WTC11 (cell line): ENCODE measurements around the gene IFNLR1. TPM values are rescaled to one million over a fixed set of nuclear protein-coding genes. Genes with fewer than 3 reads are reported as not detected.

ENCODE experiments used
- ATAC-seq: fragments of 200-7000 bp; cut with Tn5 transposase; 2 replicates; pipeline ENCODE4 v1.10.0; 2021; ENCODE audit warnings: mild to moderate bottlenecking, moderate library complexity
- CTCF ChIA-PET: fragments of 300-600 bp; sonication (Branson Sonifier 250); formaldehyde crosslinking; loops from one replicate; lab custom pipeline; 2021; ENCODE audit warnings: antibody characterized with exemption; lab: Charles Lee
- POLR2A ChIA-PET: fragments of 350-600 bp; sonication (Branson Sonifier 250); formaldehyde crosslinking; loops from one replicate; lab custom pipeline; 2021; ENCODE audit warnings: antibody characterized with exemption; lab: Charles Lee
- DNase-seq: peaks from one replicate; pipeline ENCODE4 v3.0.0; 2021; ENCODE audit warnings: low spot score
- H3K27ac Mint-ChIP-seq: 2 replicates; pipeline ENCODE4 v1.8.0; 2021; ENCODE audit warnings: mixed read lengths
- H3K27me3 Mint-ChIP-seq: 2 replicates; pipeline ENCODE4 v1.8.0; 2021; ENCODE audit warnings: low read depth, mild to moderate bottlenecking, moderate library complexity, mixed read lengths
- H3K36me3 Mint-ChIP-seq: 2 replicates; pipeline ENCODE4 v1.8.0; 2021; ENCODE audit warnings: mixed read lengths
- H3K4me1 Mint-ChIP-seq: 2 replicates; pipeline ENCODE4 v1.8.0; 2022; ENCODE audit warnings: mixed read lengths
- H3K4me3 Mint-ChIP-seq: 2 replicates; pipeline ENCODE4 v1.8.0; 2021; ENCODE audit warnings: mild to moderate bottlenecking, moderate library complexity, mixed read lengths
- H3K9me3 Mint-ChIP-seq: 2 replicates; pipeline ENCODE4 v1.8.0; 2021; ENCODE audit warnings: mixed read lengths
- AFF4 ChIP-seq: sonication (generic); formaldehyde crosslinking; IDR thresholded peaks from 2 replicates; pipeline ENCODE4 v1.8.1; 2023; ENCODE audit warnings: mild to moderate bottlenecking, missing genetic modification reagents, borderline replicate concordance
- AR ChIP-seq: fragments of 250-450 bp; sonication (Bioruptor Pico); IDR thresholded peaks from 2 replicates; pipeline ENCODE4 v1.9.0; 2021; ENCODE audit warnings: mild to moderate bottlenecking
- ATF6 ChIP-seq: sonication (generic); formaldehyde crosslinking; IDR thresholded peaks from 2 replicates; pipeline ENCODE4 v1.8.1; 2023; ENCODE audit warnings: mild to moderate bottlenecking, missing genetic modification reagents
- GTF2I ChIP-seq: fragments of 250-450 bp; sonication (Bioruptor Pico); conservative IDR thresholded peaks from 2 replicates; pipeline ENCODE4 v1.4.0; 2021; ENCODE audit warnings: mild to moderate bottlenecking
- NFATC4 ChIP-seq: fragments of 250-450 bp; sonication (Bioruptor Pico); IDR thresholded peaks from 2 replicates; pipeline ENCODE4 v1.9.0; 2021; ENCODE audit warnings: mild to moderate bottlenecking
- NFE2L1 ChIP-seq: sonication (generic); formaldehyde crosslinking; IDR thresholded peaks from 2 replicates; pipeline ENCODE4 v1.8.1; 2023; ENCODE audit warnings: missing genetic modification reagents
- NFYB ChIP-seq: sonication (generic); formaldehyde crosslinking; conservative IDR thresholded peaks from 2 replicates; pipeline ENCODE4 v1.8.0; 2022; ENCODE audit warnings: low read depth, missing genetic modification reagents
- NR1H2 ChIP-seq: sonication (generic); formaldehyde crosslinking; IDR thresholded peaks from 2 replicates; pipeline ENCODE4 v1.9.0; 2021; ENCODE audit warnings: mild to moderate bottlenecking, moderate library complexity, missing genetic modification reagents
- PRDM15 ChIP-seq: sonication (generic); formaldehyde crosslinking; IDR thresholded peaks from 2 replicates; pipeline ENCODE4 v1.8.0; 2022; ENCODE audit warnings: missing genetic modification reagents
- RELA ChIP-seq: sonication (generic); formaldehyde crosslinking; IDR thresholded peaks from 2 replicates; pipeline ENCODE4 v1.8.1; 2022; ENCODE audit warnings: missing genetic modification reagents, mild to moderate bottlenecking, borderline replicate concordance
- SP1 ChIP-seq: sonication (generic); formaldehyde crosslinking; conservative IDR thresholded peaks from 2 replicates; pipeline ENCODE4 v1.8.1; 2022; ENCODE audit warnings: missing genetic modification reagents
- ZNF263 ChIP-seq: sonication (generic); formaldehyde crosslinking; IDR thresholded peaks from 2 replicates; pipeline ENCODE4 v1.8.1; 2022; ENCODE audit warnings: low read depth, mild to moderate bottlenecking, moderate library complexity, missing genetic modification reagents
- ZNF281 ChIP-seq: sonication (generic); formaldehyde crosslinking; IDR thresholded peaks from 2 replicates; pipeline ENCODE4 v1.8.0; 2023; ENCODE audit warnings: mild to moderate bottlenecking, missing genetic modification reagents
- ZNF671 ChIP-seq: fragments of 250-450 bp; sonication (Bioruptor Pico); IDR thresholded peaks from 2 replicates; pipeline ENCODE4 v1.8.0; 2021; ENCODE audit warnings: mild to moderate bottlenecking
- total RNA-seq: library from RNA; stranded (reverse); gene quantifications from 3 replicates; pipeline ENCODE4 v1.2.3, GENCODE V29; 2021

IFNLR1 gene
- total RNA-seq, 1 experiment from 2014 or later, result 6.6 TPM

- no peak for ATAC-seq
- CTCF ChIA-PET, result interaction anchor here (0.6 to 4.7 kb wide), 6 partner anchors 14 to 359 kb away, joined by 3 to 36 read pairs (median 4); no protein-coding TSS in a partner anchor
- no peak for TF ChIP-seq NFE2L1
- TF ChIP-seq ATF6 (CRISPR knock-in tag), result no peak
- TF ChIP-seq ZNF281 (CRISPR knock-in tag), result no peak
- no peak for TF ChIP-seq ZNF671
- TF ChIP-seq, all 79 proteins: peak for 0
- POLR2A ChIA-PET, result no interaction called here
- Mint-ChIP-seq H3K36me3 (no peaks in the 10 kb centered on the region), H3K4me3 (no peak overlapping the region), H3K4me1 (peaks cover 22% of the 10 kb centered on the region), H3K27me3 (no peaks in the 10 kb centered on the region; the same call in 1 of the 2 replicates), H3K9me3 (no peaks in the 10 kb centered on the region), H3K27ac (no peak overlapping the region)
- no peak for DNase-seq
Observed at GRCh38 chr1:24185076-24185475, 2.0 kb downstream of the IFNLR1 start.

DNA sequence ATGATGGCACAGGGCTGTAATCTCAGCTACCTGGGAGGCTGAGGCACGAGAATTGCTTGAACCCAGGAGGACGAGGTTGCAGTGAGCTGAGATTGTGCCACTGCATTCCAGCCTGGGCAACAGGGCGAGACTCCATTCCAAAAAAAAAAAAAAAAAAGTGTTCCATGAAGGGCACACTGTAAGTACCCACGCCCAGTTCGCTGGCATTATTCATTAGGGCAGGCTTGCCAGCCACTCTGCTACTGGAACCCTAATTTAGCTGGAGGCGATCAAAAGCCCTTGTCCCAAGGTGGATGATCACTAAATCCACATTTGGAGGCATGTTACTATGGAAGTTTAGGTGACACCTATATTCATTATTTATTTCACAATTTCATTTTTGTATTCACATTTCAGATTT is 5.0 kb downstream of the IFNLR1 start:
- H3K4me1 Mint-ChIP-seq, result peaks cover 8% of the 10 kb centered on the region; the same call in 1 of the 2 replicates
- H3K4me3 Mint-ChIP-seq, result no peak overlapping the region
- TF ChIP-seq NFYB (no peak), SP1 (CRISPR knock-in tag) (no peak), ZNF263 (no peak), NFATC4 (CRISPR knock-in tag) (no peak), AR (CRISPR knock-in tag) (no peak), NR1H2 (CRISPR knock-in tag) (no peak), AFF4 (no peak), RELA (CRISPR knock-in tag) (no peak), PRDM15 (no peak), GTF2I (CRISPR knock-in tag) (no peak)
- H3K9me3 Mint-ChIP-seq, result no peaks in the 10 kb centered on the region
- H3K27ac Mint-ChIP-seq, result no peak overlapping the region
- peaks cover 4% of the 10 kb centered on the region; the same call in 1 of the 2 replicates for H3K36me3 Mint-ChIP-seq
- no peak for DNase-seq
- no peak for ATAC-seq
- H3K27me3 Mint-ChIP-seq, result no peaks in the 10 kb centered on the region
- ChIA-PET CTCF (interaction anchor here (0.7 to 1.1 kb wide), 2 partner anchors 17 to 19 kb away, joined by 3 to 4 read pairs; no protein-coding TSS in a partner anchor), POLR2A (interaction anchor here (0.6 to 0.7 kb wide), 2 partner anchors 162 to 281 kb away, joined by 4 to 5 read pairs; no protein-coding TSS in a partner anchor)
